Fibroblast of lung (primary cell): Measurements from ENCODE around the gene POLR1E.

Source experiments
- CTCF ChIP-seq, 2 donors: IDR thresholded peaks in 1 of 2; conservative IDR thresholded peaks in 1 of 2; 1 replicate in 1 of 2; 2 replicates in 1 of 2; pipeline ENCODE4 v1.5.1; 2011 to 2012; ENCODE audit warnings: low read length in 2 of 2, control low read depth in 1 of 2, inconsistent platforms in 1 of 2, low read depth in 1 of 2, mild to moderate bottlenecking in 1 of 2
- EZH2 ChIP-seq: IDR thresholded peaks from 2 replicates; pipeline ENCODE4 v1.5.1; 2012; ENCODE audit warnings: low read length, control low read depth, mild to moderate bottlenecking; ENCODE audit errors: missing control alignments

DNA sequence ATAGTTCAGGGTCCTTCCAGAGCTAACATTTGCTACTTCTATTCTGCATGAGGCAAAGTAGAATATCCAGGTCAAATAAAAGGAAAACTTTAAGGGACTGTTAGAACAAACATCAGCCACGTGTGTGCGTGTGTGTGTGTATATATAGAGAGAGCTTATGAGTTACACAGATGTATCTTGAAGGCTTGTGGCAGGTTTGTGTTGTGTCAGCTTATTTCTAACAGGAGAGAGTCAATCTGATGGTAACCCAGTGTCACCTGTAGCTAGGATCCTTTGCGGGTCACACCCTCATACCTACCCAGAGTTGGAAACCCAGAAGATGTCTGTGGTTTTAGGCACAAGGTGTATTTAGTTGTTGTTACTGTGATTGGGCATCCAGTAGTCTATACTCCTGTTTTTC lies 12.7 kb downstream of the POLR1E start:
- TF ChIP-seq CTCF (conservative IDR thresholded peaks at IDR 0.05 in 1 of 2, IDR thresholded peaks at IDR 0.05 in 1 of 2; ENCODE audit: low read depth in 1 of 2, low read length in 2 of 2) (no peak), EZH2 (no peak)
